ENCODE results near the gene SMYD2.

SMYD2 gene

GRCh38 chr1:214295934-214296333 lies 15.0 kb downstream of the SMYD2 start:
- H3K4me1 ChIP-seq (ENCODE audit: insufficient read depth, low read length): no peaks in the 10 kb centered on the region
- DNase-seq: no peak

GRCh38 chr1:214296860-214297745 lies 16.1 kb downstream of the SMYD2 start:
- TF ChIP-seq EZH2 (IDR thresholded peaks at IDR 0.05; ENCODE audit: borderline replicate concordance, low read depth, low read length, severe bottlenecking): no peak
- TF ChIP-seq, protein P1, sequence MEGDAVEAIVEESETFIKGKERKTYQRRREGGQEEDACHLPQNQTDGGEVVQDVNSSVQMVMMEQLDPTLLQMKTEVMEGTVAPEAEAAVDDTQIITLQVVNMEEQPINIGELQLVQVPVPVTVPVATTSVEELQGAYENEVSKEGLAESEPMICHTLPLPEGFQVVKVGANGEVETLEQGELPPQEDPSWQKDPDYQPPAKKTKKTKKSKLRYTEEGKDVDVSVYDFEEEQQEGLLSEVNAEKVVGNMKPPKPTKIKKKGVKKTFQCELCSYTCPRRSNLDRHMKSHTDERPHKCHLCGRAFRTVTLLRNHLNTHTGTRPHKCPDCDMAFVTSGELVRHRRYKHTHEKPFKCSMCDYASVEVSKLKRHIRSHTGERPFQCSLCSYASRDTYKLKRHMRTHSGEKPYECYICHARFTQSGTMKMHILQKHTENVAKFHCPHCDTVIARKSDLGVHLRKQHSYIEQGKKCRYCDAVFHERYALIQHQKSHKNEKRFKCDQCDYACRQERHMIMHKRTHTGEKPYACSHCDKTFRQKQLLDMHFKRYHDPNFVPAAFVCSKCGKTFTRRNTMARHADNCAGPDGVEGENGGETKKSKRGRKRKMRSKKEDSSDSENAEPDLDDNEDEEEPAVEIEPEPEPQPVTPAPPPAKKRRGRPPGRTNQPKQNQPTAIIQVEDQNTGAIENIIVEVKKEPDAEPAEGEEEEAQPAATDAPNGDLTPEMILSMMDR (IDR thresholded peaks at IDR 0.05; ENCODE audit: borderline replicate concordance, extremely low read depth, low read length, poor library complexity, severe bottlenecking): no peak
- H3K4me2 ChIP-seq (ENCODE audit: insufficient read depth, low read length): no peak overlapping the region
- DNase-seq (no peak), ATAC-seq (ENCODE audit: insufficient read depth, low read depth) (no peak)
- H3K9ac ChIP-seq (ENCODE audit: low read depth, low read length): no peak overlapping the region
- no peak overlapping the region for H3K4me3 ChIP-seq (ENCODE audit: low read depth in 1 of 2, low read length in 2 of 2)
- no peaks in the 10 kb centered on the region for H3K36me3 ChIP-seq (ENCODE audit: insufficient read depth, low read length)
- H3K79me2 ChIP-seq (ENCODE audit: insufficient read depth, low read length): peaks cover 23% of the 10 kb centered on the region; the same call in 1 of the 2 replicates
- H3K27ac ChIP-seq (ENCODE audit: low read length): no peak overlapping the region
- peaks cover 3% of the 10 kb centered on the region; the same call in 1 of the 2 replicates for H4K20me1 ChIP-seq (ENCODE audit: insufficient read depth, low read length)
- no peak overlapping the region for H2AFZ ChIP-seq (ENCODE audit: low read depth, low read length)
- no peaks in the 10 kb centered on the region for H3K9me3 ChIP-seq (ENCODE audit: insufficient read depth, low read length, severe bottlenecking)
- no peaks in the 10 kb centered on the region for H3K27me3 ChIP-seq (ENCODE audit: insufficient read depth, low read length, poor library complexity)
- H3K4me1 ChIP-seq (ENCODE audit: insufficient read depth, low read length): no peaks in the 10 kb centered on the region

More at GRCh38 chr1:214295934-214296333, 15.0 kb downstream of the SMYD2 start:
- Histone ChIP-seq H3K4me2 (ENCODE audit: insufficient read depth, low read length) (no peak overlapping the region), H3K36me3 (ENCODE audit: insufficient read depth, low read length) (no peaks in the 10 kb centered on the region), H3K9ac (ENCODE audit: low read depth, low read length) (no peak overlapping the region), H3K27me3 (ENCODE audit: insufficient read depth, low read length, poor library complexity) (no peaks in the 10 kb centered on the region), H3K79me2 (ENCODE audit: insufficient read depth, low read length) (peaks cover 32% of the 10 kb centered on the region), H3K4me3 (ENCODE audit: low read depth in 1 of 2, low read length in 2 of 2) (no peak overlapping the region), H2AFZ (ENCODE audit: low read depth, low read length) (no peak overlapping the region), H3K27ac (ENCODE audit: low read length) (no peak overlapping the region), H4K20me1 (ENCODE audit: insufficient read depth, low read length) (peaks cover 3% of the 10 kb centered on the region; the same call in 1 of the 2 replicates), H3K9me3 (ENCODE audit: insufficient read depth, low read length, severe bottlenecking) (no peaks in the 10 kb centered on the region)
- TF ChIP-seq, protein P1 (IDR thresholded peaks at IDR 0.05; ENCODE audit: borderline replicate concordance, extremely low read depth, low read length, poor library complexity, severe bottlenecking): no peak
- TF ChIP-seq EZH2 (IDR thresholded peaks at IDR 0.05; ENCODE audit: borderline replicate concordance, low read depth, low read length, severe bottlenecking): no peak
- no peak for ATAC-seq (ENCODE audit: insufficient read depth, low read depth)

DNA sequence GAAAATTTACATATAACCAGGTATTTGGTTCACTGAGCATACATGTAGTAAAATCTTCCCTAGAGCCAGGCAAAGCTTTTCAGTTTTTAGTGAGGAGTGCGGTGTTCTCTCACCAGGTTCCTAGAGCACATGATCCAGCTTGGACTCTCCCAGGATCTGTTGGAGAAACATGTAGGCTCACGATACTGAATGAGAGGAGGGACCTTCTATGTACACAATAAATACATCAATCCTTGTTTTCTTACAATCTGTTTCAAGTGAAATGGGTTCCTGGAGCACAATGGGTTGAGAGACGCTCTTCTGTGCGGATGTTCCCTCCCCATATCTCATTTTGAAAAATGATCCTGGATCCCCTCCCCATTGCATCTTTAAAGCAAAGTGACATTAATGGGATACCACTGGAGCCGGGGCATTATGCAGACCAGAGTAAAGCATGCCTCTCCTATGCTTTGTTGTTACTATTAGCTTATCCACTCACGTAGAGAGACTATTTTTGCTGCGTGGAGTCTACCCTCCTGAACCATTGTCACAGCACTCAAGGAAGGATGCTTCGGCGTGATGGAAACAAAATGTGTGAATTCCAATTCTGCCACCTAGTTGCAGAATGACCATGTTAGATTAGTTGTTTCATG lies 19.3 kb downstream of the SMYD2 start:
- H3K79me2 ChIP-seq (ENCODE audit: insufficient read depth, low read length): peaks cover 22% of the 10 kb centered on the region
- no peaks in the 10 kb centered on the region for H3K4me1 ChIP-seq (ENCODE audit: insufficient read depth, low read length)
- H3K36me3 ChIP-seq (ENCODE audit: insufficient read depth, low read length): peaks cover 6% of the 10 kb centered on the region
- DNase-seq: no peak
- H4K20me1 ChIP-seq (ENCODE audit: insufficient read depth, low read length): peaks cover 22% of the 10 kb centered on the region; the same call in 1 of the 2 replicates
- no peak for ATAC-seq (ENCODE audit: insufficient read depth, low read depth)
- H3K27ac ChIP-seq (ENCODE audit: low read length): no peak overlapping the region
- TF ChIP-seq, protein P1 (IDR thresholded peaks at IDR 0.05; ENCODE audit: borderline replicate concordance, extremely low read depth, low read length, poor library complexity, severe bottlenecking): no peak
- no peak for TF ChIP-seq EZH2 (IDR thresholded peaks at IDR 0.05; ENCODE audit: borderline replicate concordance, low read depth, low read length, severe bottlenecking)
- no peak overlapping the region for H3K4me2 ChIP-seq (ENCODE audit: insufficient read depth, low read length)
- H2AFZ ChIP-seq (ENCODE audit: low read depth, low read length): no peak overlapping the region
- H3K27me3 ChIP-seq (ENCODE audit: insufficient read depth, low read length, poor library complexity): no peaks in the 10 kb centered on the region
- no peak overlapping the region for H3K4me3 ChIP-seq (ENCODE audit: low read depth in 1 of 2, low read length in 2 of 2)
- H3K9ac ChIP-seq (ENCODE audit: low read depth, low read length): no peak overlapping the region
- no peaks in the 10 kb centered on the region for H3K9me3 ChIP-seq (ENCODE audit: insufficient read depth, low read length, severe bottlenecking)

Measured in DND-41 (cell line).